Large intestine (tissue), 3 donors: ENCODE measurements around the gene BTBD3. TPM values are rescaled to one million over a fixed set of nuclear protein-coding genes. Genes with fewer than 3 reads are reported as not detected.
A peak's percentile ranks its signal among the peaks of the same experiment; 100 is the strongest.

Source experiments
- DNase-seq, 2 donors: peaks; one replicate each; pipeline versions ENCODE4 v3.0.0 to v3.0.0-alpha.2; 2013
- H3K27ac ChIP-seq: one replicate; pipeline ENCODE4 v1.5.1; 2013; ENCODE audit warnings: low read length
- H3K27me3 ChIP-seq: 2 replicates; pipeline ENCODE4 v1.6.1; 2013; ENCODE audit warnings: low read length; ENCODE audit not compliant: control insufficient read depth, insufficient read depth
- H3K36me3 ChIP-seq: 2 replicates; pipeline ENCODE4 v1.6.1; 2013; ENCODE audit warnings: low read length; ENCODE audit not compliant: control insufficient read depth, insufficient read depth
- H3K4me1 ChIP-seq: one replicate; pipeline ENCODE4 v1.6.1; 2013; ENCODE audit warnings: low read length; ENCODE audit not compliant: control insufficient read depth, insufficient read depth
- H3K4me3 ChIP-seq: one replicate; pipeline ENCODE4 v1.5.1; 2013; ENCODE audit warnings: low read length
- H3K9me3 ChIP-seq: one replicate; pipeline ENCODE4 v1.6.1; 2013; ENCODE audit warnings: mild to moderate bottlenecking, low read depth, low read length, moderate library complexity; ENCODE audit not compliant: control insufficient read depth
- WGBS: methylation state at CpG from one replicate; pipeline ENCODE4 v1.1.5; 2013; ENCODE audit warnings: low lambda C conversion rate; ENCODE audit not compliant: insufficient coverage; 5-methylcytosine and 5-hydroxymethylcytosine counted together
- polyA plus RNA-seq: library from polyadenylated mRNA; unstranded; fragments of 120-200 nt; gene quantifications from one replicate; pipeline ENCODE4 v1.2.1, GENCODE V29; 2013

BTBD3 gene
- polyA plus RNA-seq, 1 donor, result 51.0 TPM

- no peak overlapping the region for H3K27ac ChIP-seq
- no peaks in the 10 kb centered on the region for H3K36me3 ChIP-seq
- no peak overlapping the region for H3K4me3 ChIP-seq
- no peaks in the 10 kb centered on the region for H3K27me3 ChIP-seq
- no peaks in the 10 kb centered on the region for H3K9me3 ChIP-seq
- DNase-seq, result peak in 1 of 2 donors; percentile 29
- peaks cover 3% of the 10 kb centered on the region for H3K4me1 ChIP-seq
- WGBS, result no CpG with 5 or more reads among the region's 4 CpGs
Measured at GRCh38 chr20:11912013-11912658, 5.6 kb upstream of the BTBD3 start.

- WGBS, result no CpG with 5 or more reads among the region's 4 CpGs
- Histone ChIP-seq H3K4me1 (no peaks in the 10 kb centered on the region), H3K4me3 (no peak overlapping the region), H3K36me3 (no peaks in the 10 kb centered on the region), H3K27ac (no peak overlapping the region), H3K27me3 (no peaks in the 10 kb centered on the region), H3K9me3 (no peaks in the 10 kb centered on the region)
- no peak for DNase-seq
Measured at GRCh38 chr20:11912659-11913415, 4.9 kb upstream of the BTBD3 start.

GRCh38 chr20:11918391-11918845 lies 725 bp downstream of the BTBD3 start:
- no peaks in the 10 kb centered on the region for H3K9me3 ChIP-seq
- no peak for DNase-seq
- H3K4me3 ChIP-seq, result peak overlapping the region; percentile 25

GRCh38 chr20:11918981-11919380 lies 1.3 kb downstream of the BTBD3 start:
- WGBS, result 33% methylated on average over 1 of the region's 8 CpGs
- Histone ChIP-seq H3K36me3 (peaks cover 20% of the 10 kb centered on the region), H3K4me3 (peak overlapping the region; percentile 25), H3K4me1 (no peaks in the 10 kb centered on the region), H3K9me3 (no peaks in the 10 kb centered on the region), H3K27ac (no peak overlapping the region), H3K27me3 (no peaks in the 10 kb centered on the region)
- peak; percentile 23 to 51 for DNase-seq

More at GRCh38 chr20:11918391-11918845, 725 bp downstream of the BTBD3 start:
- no CpG with 5 or more reads among the region's 5 CpGs for WGBS
- Histone ChIP-seq H3K27ac (peak overlapping the region; percentile 30), H3K36me3 (peaks cover 17% of the 10 kb centered on the region), H3K4me1 (no peaks in the 10 kb centered on the region), H3K27me3 (no peaks in the 10 kb centered on the region)

GRCh38 chr20:11919581-11919980 lies 1.9 kb downstream of the BTBD3 start:
- peaks cover 20% of the 10 kb centered on the region for H3K36me3 ChIP-seq
- H3K27ac ChIP-seq, result no peak overlapping the region

GRCh38 chr20:11920083-11920482 lies 2.4 kb downstream of the BTBD3 start:
- no peaks in the 10 kb centered on the region for H3K4me1 ChIP-seq
- peaks cover 25% of the 10 kb centered on the region for H3K36me3 ChIP-seq
- H3K9me3 ChIP-seq, result no peaks in the 10 kb centered on the region
- no peak overlapping the region for H3K27ac ChIP-seq
- H3K4me3 ChIP-seq, result peak overlapping the region; percentile 25
- no peaks in the 10 kb centered on the region for H3K27me3 ChIP-seq
- no CpG with 5 or more reads among the region's 1 CpG for WGBS
- DNase-seq, result no peak

More at GRCh38 chr20:11919581-11919980, 1.9 kb downstream of the BTBD3 start:
- no peaks in the 10 kb centered on the region for H3K27me3 ChIP-seq
- peak overlapping the region; percentile 25 for H3K4me3 ChIP-seq
- H3K9me3 ChIP-seq, result no peaks in the 10 kb centered on the region
- H3K4me1 ChIP-seq, result no peaks in the 10 kb centered on the region
- no peak for DNase-seq
- 96% methylated on average over 7 of the region's 8 CpGs for WGBS

GRCh38 chr20:11921321-11921720 lies 3.6 kb downstream of the BTBD3 start:
- Histone ChIP-seq H3K4me1 (no peaks in the 10 kb centered on the region), H3K4me3 (no peak overlapping the region), H3K36me3 (peaks cover 29% of the 10 kb centered on the region), H3K27ac (no peak overlapping the region), H3K9me3 (no peaks in the 10 kb centered on the region), H3K27me3 (no peaks in the 10 kb centered on the region)
- no peak for DNase-seq
- 100% methylated on average over 1 of the region's 6 CpGs for WGBS

GRCh38 chr20:11922561-11922960 lies 4.9 kb downstream of the BTBD3 start:
- Histone ChIP-seq H3K9me3 (no peaks in the 10 kb centered on the region), H3K4me1 (no peaks in the 10 kb centered on the region), H3K27me3 (no peaks in the 10 kb centered on the region), H3K4me3 (no peak overlapping the region), H3K36me3 (peaks cover 34% of the 10 kb centered on the region), H3K27ac (no peak overlapping the region)
- no peak for DNase-seq
- no CpG with 5 or more reads among the region's 4 CpGs for WGBS

- Histone ChIP-seq H3K4me1 (no peaks in the 10 kb centered on the region), H3K9me3 (no peaks in the 10 kb centered on the region), H3K27ac (no peak overlapping the region), H3K36me3 (peaks cover 38% of the 10 kb centered on the region), H3K27me3 (no peaks in the 10 kb centered on the region), H3K4me3 (no peak overlapping the region)
- no CpG with 5 or more reads among the region's 6 CpGs for WGBS
- no peak for DNase-seq
Measured at GRCh38 chr20:11924923-11925322, 7.2 kb downstream of the BTBD3 start.

- 93% methylated on average over 2 of the region's 4 CpGs for WGBS
- Histone ChIP-seq H3K36me3 (peaks cover 38% of the 10 kb centered on the region), H3K27me3 (no peaks in the 10 kb centered on the region), H3K4me3 (no peak overlapping the region), H3K9me3 (no peaks in the 10 kb centered on the region), H3K4me1 (no peaks in the 10 kb centered on the region), H3K27ac (no peak overlapping the region)
- DNase-seq, result no peak
Measured at GRCh38 chr20:11926292-11926998, 8.8 kb downstream of the BTBD3 start.
